ENCODE data around the gene CHCHD6.

CHCHD6 gene

DNA sequence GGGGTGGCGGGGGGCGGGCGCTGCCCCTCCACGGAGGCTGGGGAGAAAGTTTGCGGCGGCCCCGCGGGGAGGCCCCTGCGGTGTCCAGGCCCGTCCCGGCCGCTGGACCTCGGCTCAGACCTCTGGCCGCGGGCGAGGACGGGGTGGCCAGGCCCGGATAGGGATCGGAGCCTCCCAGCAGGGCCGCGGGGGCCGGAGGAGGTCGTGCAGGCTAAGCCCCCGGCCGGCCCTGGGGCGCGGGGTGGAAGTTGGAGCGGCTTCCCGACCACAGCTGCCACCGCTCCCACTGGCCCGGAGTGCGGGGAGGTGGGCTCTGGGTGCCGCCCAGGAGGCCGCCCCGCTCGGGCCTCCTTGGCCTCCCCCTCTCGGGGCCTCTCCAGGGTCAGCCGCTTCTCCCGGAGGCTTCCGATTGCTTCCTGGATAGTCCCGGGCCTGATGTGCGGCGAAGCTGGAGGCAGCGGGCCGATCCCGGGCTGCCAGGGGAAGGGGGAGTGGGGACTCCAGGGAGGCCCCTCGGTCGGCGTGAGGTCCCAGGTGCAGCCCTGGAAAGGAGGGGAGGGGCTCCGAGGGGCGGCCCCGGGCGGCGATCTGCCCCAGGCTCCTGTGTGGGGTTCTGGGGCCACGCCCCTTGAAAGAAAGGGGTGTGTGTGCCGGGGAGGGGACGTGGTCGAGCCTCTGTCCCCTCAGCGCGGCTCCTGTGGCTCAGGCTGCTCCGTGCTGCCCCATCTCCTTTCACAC is 279.8 kb downstream of the CHCHD6 start:
- no peak for DNase-seq

DNA sequence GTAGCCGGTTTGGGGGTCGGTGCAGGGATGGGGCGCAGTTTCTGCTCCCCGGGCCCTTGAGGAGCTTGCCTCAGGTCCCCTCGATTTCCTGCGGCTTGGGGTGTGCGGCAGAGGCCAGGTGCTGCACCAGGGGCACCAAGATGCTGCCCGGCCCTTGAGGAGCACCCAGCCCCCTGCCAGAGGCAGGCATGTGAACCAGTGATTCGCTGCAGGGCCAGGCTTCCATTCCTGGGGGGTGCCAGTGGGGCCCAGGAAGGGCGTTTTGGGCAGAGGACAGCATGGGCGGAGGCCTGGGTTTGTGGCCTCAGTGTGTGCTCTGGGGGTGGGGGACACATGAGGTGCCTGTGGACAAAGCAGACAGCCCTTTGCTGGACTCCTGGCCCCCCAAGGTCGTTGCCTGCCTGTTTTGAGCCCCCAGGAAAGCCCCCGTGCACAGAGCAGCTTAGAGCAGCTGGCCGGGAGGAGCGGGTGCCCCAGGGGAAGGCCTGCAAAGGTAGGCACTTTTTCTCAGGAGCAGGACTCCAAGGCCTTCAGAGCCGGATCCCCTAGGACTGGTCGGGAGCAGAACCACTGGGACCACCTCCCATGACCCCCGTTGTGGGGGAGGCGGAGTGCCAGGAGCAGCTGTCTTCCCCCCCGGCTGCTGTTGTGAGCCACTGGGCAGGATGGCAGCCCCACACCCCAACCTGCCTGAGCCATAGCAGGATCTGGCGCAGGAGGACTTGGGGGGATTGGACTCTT is 280.5 kb downstream of the CHCHD6 start:
- no peak for DNase-seq

DNA sequence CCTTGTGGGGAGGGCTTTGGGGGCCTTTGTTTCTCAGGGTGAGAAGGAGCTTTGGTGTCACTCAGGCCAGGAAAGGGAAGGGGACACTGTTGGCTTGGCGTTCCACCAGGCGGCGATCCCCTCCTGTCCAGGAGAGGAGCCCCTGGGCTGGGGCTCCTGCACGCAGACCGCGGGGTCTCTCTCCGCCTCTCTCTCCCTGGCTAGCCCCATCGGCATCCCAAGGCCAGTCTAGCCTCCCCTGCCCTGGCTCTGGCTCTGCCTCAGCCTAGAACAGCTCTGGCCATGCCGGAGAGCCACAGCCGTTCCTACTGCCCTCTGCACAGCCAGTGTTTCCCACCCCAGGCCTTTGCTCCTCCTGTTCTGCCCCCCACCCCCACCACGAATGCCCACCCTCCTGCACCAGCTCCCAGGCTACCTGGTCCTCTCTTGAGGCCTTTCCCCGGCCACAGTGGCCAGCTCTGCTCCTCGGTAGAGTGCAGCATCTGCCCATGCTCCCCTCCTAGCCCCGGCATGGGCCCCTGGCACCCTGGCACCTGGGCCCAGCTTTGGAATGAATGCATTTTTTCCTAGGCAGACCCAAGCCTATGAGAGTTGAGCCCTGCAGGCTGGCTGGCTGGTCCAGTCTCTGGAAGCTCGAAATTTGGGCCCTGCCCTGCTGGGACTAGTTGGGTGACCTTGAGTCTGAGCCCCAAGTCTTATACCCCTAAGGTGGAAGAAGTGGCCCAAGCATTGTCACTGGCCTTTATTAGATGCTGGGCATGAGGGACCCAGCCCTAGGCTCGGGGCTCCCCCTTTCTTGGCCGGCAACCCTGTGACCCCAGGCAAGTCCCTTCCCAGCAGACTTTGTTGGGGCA is 281.3 kb downstream of the CHCHD6 start:
- no peak for DNase-seq

DNA sequence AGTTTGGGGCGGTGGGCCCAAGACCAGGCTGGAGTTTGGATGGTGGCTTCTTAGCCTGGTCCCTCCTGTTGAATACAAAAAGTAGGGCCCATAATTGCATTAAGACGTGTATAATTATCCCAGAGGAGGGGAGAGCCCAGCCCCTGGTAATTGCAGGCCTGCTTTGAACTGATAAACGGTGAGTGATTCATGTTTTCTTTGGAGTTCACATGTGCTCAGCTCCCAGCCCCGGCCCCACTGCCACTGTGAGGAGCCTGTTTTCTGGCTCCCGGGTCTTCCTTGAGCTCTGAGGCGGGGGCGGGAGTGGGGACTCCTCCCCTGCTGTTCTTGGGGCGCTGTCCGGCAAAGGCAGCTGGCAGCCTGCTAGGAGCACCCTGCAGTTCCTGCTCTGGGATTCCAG is 282.0 kb downstream of the CHCHD6 start:
- no peak for DNase-seq

DNA sequence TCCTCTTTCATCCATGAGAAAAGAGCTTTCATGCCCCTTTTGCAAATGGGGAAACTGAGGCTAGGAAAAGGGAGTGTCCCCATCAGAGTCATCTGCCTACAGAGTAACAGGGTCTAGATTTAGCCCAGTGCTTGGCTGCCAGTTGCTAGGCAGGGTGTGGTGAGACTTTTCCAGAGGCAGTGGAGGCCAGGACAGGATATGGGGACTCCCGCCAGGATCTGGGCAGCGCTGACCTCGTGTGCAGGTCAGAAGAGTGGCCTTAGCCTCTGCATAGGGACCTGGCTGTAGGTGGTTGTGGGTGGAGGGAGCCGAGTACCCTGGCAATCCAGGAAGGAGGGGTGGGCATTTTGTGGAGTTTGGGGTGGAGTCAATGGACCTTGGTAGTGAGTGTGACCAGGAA is 283.1 kb downstream of the CHCHD6 start:
- no peak for DNase-seq

DNA sequence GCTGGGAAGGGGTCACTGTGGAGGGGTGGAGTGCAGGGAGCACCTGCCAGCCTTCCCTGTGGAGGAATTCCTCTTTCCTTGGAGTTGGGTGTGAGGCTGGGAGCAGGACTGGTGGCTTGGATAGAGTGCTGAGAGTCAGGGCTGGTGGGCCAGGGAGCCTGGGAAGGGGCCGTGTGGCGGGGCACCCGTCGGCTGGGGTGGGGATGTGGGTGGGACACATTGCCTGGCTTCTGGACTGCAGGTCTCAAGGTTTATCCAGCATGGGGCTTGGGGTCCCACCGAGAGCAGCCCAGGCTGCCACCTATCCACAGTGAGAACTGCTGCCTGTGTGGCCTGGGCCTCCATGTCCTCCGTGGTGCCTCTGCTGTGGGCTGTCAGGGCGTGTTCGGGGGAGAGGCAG is 283.6 kb downstream of the CHCHD6 start:
- no peak for DNase-seq

DNA sequence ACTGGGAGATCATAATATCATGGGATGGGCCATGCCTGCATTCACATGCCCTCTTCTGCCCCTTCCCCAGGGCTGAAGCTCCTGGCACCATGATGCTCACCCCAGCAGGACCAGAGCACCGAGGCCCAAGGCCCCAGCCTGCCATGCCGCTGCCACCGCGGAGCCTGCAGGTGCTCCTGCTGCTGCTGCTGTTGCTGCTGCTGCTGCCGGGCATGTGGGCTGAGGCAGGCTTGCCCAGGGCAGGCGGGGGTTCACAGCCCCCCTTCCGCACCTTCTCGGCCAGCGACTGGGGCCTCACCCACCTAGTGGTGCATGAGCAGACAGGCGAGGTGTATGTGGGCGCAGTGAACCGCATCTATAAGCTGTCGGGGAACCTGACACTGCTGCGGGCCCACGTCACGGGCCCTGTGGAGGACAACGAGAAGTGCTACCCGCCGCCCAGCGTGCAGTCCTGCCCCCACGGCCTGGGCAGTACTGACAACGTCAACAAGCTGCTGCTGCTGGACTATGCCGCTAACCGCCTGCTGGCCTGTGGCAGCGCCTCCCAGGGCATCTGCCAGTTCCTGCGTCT is 284.5 kb downstream of the CHCHD6 start:
- no peak for DNase-seq

DNA sequence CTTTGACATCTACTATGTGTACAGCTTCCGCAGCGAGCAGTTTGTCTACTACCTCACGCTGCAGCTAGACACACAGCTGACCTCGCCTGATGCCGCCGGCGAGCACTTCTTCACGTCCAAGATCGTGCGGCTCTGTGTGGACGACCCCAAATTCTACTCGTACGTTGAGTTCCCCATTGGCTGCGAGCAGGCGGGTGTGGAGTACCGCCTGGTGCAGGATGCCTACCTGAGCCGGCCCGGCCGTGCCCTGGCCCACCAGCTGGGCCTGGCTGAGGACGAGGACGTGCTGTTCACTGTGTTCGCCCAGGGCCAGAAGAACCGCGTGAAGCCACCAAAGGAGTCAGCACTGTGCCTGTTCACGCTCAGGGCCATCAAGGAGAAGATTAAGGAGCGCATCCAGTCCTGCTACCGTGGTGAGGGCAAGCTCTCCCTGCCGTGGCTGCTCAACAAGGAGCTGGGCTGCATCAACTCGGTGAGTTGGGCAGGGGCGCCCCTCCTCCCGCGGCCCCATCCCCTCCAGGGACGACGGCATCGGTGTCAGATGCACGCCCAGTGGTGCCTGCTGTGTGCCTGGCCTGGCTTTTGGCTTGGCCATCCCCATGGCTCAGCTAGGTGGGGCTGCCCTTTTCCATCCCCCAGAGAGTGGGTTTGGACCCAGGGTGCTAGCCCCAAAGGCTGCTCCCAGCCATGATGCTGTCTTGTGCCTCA is 285.4 kb downstream of the CHCHD6 start:
- no peak for DNase-seq

DNA sequence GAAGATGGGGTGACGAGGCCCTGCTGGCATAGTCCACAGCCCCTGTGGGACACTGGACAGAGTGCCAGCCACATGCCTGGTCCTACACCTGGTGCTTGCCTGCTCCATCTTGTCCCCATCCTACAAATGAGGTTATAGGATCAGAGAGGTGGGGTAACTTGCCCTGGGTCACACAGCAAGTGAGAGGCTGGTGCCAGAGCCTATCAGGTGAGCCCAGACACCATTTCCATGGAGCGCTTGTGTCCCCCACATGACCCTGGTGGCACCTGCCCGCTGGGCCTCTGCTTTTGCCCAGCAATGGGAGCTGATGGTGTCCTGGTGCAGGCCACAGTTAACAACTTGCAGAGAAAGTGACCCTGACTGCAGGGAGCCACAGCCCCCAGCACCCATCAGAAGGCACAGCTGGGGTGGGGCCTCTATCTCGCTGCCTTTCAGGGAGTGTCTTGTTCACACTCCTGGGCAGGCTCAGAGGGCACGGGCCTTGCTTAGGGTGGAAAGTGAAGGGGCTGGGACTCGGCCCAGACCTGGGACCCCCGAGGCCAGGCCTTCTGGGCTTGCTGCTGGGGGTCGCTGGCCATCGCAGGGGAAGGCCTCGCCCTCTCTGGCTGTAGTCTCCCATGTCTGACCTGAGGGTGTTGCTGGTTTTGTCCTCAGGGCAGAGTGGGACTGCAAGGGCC is 286.1 kb downstream of the CHCHD6 start:
- DNase-seq, result no peak

DNA sequence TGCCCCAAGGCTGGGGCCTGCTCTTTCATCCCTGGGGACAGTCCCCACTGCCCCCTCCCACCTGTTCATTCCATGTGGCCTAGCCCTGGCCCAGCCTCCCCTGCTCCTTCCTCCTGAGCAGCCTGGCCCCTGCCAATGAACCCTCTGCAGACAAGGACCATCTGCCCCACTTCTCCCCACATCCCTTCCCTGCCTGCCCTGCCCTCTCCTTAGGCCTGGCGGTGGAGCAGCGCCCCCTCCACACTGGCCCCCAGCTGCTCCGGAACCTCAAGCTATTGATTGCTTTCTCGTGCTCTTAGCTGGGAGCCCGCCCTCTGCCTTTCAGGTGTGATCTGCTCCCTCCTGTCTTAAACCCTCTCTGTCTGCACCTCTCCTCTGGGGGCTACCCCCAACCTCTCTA is 286.9 kb downstream of the CHCHD6 start:
- DNase-seq, result no peak

DNA sequence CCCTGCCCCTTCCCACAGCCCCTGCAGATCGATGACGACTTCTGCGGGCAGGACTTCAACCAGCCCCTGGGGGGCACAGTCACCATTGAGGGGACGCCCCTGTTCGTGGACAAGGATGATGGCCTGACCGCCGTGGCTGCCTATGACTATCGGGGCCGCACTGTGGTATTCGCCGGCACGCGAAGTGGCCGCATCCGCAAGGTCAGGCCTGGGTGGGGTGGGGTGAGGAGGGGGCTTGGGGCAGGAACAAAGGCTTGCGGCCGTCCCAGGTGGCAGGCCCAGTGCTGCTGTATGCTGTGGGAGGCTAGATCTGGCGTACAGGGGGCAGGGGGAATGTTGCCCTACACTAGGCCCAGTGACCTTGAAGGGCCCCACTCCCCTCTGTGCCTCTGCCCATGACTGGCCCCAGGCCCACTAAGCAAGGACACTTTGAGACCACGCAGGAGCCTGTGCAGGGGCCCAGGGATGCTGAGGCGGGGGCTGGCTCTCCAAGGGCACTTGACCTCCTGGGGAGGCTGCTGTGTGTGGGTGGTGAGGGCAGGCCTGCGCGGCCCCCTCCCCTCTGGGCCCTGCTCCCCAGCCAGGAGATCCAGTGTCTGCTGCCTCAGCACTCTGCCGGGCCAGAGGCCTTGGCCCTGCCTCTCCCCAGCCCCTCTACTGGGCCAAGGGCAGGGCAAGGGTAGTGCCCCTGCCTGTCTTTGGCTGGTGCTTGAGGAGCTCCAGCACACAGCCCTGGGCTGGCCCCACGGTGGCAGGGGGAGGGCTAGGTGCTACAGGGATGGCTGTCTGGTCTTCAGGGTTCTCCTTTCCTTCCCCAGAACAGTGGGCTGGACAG is 287.5 kb downstream of the CHCHD6 start:
- DNase-seq, result no peak

DNA sequence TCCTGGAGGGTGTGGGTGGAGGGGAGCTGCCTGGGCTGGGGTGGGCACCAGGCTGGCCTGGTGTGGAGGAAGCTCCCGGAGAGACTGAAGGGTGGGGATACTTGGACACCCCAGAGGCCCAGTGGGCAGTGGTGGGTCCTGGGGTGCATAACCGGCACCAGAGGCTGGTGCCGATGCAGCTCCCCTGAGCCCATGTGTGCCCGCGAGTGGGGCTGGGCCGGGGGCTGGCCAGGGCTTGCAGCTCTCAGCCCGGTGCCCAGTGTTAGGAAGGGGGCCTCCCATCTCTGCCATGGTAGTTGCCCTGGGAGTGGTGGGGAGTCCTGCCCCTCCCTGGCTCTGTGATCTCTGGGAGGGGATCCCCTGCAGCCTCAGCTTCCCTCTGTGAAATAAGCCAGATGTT is 288.2 kb downstream of the CHCHD6 start:
- DNase-seq, result no peak

DNA sequence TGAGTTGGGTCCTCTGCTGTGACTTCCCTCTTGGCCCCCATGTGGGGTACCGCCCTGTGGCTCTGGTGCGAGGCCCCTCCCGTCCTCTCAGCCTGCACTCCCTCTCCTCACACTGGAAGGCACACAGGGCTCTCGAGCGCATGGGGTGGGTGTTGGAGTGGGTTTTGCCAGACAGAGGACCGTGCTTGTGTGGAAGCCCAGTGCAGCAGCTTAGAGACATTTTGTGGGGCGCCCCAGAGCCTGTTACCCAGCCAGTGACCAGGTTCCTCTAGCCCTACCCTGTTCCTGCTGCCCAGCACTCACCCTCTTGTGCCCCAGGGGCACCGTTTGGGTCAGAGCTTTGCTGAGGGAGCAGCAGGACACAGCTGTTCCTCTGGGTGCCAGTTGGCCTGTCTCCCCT is 288.7 kb downstream of the CHCHD6 start:
- no peak for DNase-seq

DNA sequence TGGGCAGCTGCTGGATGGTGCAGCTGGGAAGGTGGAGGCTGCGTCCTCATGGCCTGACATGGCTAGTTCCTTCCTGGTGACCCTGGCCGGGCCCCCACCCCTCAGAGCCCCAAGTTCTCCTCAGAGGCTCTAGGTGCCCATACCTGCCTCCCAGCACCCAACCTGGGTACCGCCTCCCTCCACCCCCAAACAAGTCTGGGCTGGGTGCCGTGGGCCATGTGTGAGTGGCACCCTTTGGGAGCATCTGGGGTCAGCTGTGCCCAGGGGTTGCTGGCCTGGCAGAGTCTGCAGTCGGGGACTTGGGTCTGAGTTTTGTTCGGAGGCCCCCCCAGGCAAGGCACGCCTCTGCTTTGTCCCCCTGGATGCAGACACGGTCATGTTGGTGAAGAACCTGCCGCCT is 289.4 kb downstream of the CHCHD6 start:
- DNase-seq, result no peak

DNA sequence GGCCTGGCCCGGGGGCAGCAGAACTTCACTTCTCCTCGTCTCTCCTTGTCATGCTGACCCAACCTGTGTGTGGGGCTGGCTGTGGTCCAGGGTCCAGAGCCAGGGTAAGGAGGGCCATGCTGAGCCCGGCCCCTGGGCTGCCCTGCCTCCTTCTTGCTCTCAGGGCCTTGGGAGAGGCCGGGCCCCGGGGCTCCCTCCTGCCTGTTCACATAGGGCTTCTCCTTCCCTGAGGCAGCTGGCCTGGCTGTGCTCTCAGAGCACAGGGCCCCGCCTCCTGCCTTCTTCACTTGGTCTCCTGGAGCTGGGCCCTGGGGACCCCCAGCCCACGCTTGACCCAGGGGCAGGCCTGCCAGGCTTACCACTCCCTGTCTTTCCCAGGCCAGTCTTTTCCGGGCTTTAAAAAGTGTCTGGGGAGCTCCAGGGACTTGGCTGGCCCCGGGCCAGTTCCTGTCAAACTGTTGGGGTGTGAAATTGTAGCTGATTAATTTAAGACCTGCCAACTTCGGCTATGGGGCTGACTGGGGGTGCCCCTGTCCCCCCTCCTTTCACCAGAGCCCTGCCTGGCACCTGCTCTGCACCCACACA is 290.7 kb downstream of the CHCHD6 start:
- peak in 1 of 2 experiments; percentile 28 for DNase-seq

DNA sequence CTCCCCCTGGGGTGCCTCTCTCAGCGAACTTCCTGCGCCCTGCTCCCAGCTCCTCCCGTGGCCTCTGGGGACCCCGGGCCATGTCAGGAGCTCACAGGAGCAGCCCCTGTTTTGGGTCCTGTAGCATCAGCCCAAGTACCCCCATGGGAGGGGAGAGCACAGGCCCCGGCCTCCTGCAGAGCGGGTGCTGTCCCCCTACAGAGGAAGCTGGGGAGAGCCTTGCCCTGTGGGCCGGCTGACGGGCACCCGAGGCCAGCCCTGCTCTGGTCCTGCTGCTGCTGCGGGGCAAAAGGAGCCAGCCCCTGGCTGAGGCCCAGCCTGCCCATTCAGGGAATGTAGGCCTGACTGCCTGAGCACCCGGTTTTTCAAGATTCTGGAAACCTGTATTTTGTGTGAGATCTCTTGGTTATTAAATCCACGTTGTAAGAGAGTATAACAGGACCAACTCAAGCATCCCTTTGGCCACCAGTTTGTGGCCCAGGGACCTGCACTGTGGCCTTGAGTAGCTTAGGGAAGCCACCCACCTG is 291.3 kb downstream of the CHCHD6 start:
- no peak for DNase-seq

DNA sequence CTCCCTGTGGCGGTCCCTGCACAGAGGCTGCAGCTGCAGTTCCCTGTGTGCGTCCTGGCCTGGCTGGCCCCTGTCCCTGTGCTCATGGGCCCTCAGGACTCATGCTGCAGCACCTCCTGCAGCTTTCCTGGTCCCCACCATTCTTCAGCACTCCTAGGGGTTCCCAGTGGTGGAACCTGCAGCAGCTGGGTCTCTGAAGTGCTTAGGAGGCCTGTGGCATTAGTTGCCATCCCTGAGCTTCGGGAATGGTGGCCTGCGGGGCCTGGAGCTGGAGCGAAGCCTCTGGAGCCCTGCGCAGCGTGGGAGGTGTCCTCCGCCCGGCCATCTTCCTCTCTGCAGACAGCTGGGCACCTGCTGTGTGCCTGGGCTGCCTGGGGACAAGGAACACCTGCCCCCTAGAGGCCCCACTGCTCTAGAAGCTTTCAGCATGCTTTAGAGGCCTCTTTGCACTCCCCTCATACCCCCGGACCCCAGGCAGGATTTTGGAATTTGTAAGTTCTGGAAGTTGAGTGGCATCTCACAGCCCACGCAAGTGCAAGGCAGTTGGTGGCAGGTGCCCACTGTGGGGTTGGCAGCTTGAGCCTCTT is 292.0 kb downstream of the CHCHD6 start:
- DNase-seq, result no peak

DNA sequence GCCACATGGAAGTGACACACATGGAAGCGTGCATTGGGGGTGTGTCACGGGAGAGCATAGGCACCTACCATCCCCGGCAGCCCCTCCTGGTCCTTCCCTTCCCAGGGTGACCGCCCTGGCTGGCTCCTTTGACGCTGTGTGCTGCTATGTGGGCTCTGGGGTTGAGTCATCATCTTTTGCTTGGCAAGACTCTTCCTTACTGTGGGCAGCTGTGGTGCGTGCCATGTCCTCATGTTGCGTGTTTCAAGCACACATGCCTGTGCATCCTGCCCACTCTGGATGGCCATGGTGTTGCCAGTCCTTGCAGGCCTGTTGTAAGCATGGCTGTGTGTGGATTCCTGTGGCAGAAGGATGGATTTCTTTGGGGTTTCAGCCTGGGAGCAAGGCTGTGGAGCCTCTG is 292.9 kb downstream of the CHCHD6 start:
- DNase-seq, result no peak

DNA sequence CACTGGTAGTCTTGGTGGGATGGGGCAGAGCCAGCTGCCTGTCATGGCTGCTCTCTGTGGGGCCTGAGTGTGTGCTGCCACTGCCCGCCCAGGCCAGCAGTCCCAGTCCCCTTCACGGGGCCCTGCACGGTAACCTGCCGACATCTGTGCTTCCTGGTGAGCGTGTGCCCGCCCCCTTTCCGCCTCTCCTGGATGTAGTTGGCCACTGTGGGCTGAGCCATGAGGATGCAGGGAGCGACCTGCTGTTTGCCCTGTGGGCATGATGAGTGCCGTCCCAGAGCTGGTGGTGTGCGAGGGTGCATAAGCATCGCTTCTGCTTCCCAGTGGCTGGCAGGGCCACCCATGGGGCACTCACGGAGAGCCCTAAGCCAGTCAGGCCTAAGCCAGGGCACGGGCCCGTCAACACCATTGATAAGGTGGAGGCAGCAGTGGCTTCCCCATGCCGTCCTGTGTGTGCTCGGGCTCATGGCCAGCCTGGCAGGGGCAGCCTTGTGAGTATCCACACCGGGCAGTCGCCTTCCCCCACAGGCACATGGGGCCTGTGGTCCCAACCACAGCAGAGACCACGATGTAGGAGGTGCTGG is 293.5 kb downstream of the CHCHD6 start:
- no peak for DNase-seq

DNA sequence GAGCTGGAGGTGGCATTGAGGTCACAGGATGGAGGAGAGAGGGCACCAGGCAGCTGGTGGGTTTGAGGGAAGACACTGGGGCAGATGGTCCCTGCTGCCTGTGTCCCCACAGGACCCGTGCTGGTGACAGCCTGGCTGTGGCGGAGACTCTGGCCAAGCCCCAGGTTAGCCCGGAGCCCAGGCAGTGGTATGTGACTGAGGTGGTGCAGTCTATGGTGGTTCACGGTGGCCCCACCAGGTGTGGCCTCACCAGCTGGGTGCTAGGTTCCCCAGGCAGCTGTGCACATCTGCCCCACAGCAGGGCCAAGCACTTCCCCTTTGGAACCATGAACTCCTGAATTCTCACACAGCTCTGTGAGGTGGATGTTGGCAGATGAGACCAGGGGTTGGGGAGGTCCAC is 294.3 kb downstream of the CHCHD6 start:
- no peak for DNase-seq

All from NCI-H446 (cell line).